Stimulated activated CD8-positive, alpha-beta memory T cell treated with anti-CD3 and anti-CD28 coated beads, Interleukin-7, amount 100 ng/mL, for 1 hour (primary cell): ENCODE measurements around the gene DHX29.

Experiments
- DNase-seq, 2 donors: peaks; one replicate each; pipeline ENCODE4 v3.0.0-alpha.2; 2020; ENCODE audit warnings: low read depth in 2 of 2

DHX29 gene

GRCh38 chr5:55313870-55314617 lies 6.5 kb upstream of the DHX29 start:
- no peak for DNase-seq

GRCh38 chr5:55308254-55308836 lies 851 bp upstream of the DHX29 start:
- no peak for DNase-seq

GRCh38 chr5:55306641-55307382 lies 682 bp downstream of the DHX29 start:
- DNase-seq: no peak

DNA sequence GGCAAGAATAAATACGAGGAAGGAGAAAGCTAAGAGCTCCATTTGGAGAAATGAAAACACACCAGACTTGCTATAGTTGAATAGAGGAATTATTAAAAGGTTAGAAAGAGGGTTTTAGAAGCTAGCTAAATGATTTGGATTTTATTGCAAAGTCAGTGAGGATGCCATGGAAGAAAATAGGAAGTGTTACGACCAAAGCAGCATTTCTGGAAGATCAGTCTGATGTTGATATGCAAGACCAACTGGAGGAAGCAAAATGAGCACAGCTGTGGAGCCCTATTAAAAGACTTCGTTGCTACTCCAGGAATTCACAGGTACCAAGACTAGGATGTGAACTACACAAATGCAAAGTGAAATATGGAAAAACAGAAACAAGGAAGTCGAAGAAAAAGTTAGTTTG lies 2.1 kb downstream of the DHX29 start:
- DNase-seq: no peak

DNA sequence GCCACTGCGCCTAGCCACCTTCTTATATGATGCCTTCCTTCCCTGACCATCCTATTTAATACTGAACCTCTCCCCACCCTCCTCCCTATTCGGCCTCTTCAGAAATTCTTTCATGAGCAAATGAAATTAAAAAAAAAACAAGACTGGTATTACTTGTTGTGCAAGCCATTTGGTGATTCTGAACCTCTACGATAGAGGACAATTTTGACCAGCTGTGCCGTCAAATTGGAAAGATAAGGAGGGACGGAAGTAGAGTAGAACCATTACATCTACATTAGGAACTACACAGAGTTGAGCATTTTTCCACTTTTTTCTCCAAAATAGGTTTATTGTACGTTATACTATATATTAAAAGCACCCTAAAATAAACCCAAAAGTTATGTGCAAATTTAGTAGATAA lies 2.9 kb downstream of the DHX29 start:
- DNase-seq: no peak

DNA sequence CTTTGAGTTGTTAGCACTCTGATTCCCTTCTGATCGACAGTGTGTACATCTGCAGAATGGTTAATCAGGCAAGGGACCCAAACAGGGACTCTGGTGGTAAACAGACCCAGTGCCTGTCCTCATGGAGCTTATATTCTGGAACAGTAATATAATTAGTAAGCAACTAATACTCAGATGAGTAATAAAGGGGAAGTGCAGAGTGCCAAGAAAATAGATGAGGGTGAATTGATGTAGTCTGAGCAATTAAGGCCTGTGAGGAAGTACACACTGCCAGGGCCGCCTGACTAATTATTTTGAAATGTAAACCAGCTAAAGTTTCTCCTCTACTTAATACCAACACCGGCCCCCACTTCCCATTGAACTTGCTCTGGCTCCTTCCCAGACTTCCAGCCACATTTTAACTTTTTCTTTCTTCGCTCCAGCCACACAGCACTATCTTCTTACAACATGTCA lies 4.2 kb downstream of the DHX29 start:
- no peak for DNase-seq

DNA sequence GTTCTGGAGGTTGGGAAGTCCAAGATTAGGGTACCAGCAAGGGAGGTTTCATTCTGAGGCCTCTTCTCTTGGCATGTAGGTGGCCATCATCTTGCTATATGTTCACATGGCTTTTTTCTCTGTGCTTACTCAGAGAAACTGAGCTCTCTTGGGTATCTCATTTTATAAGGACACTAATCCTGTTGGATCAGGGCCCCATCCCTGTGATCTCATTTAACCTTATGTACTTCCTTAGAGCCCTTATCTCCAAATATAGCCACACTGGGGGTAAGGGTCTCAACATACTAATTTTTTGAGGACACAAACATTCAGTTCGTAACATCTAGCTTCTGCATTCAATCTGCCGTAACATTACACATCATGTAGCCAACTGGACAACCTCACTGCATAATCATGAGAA lies 6.6 kb downstream of the DHX29 start:
- DNase-seq: no peak

GRCh38 chr5:55294935-55295334 lies 12.6 kb downstream of the DHX29 start:
- no peak for DNase-seq

GRCh38 chr5:55290991-55291390 lies 16.5 kb downstream of the DHX29 start:
- DNase-seq: no peak

DNA sequence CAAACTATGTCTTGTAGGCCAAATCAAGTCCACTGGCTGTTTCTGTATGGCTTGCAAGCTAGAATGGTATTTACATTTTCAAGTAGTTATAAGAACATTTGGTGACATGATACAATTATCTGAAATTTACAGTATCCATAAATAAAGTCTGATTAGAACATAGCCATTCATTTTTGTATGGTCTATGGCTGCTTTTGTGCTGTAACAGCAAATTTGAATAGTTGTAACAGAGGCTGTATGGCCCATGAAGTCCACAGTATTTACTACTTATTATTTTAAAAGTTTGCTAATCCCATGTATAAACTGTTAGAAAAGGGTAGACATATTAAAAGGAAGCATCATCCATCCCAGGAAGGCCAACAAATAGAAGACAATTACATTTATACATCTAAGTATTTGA lies 17.7 kb downstream of the DHX29 start:
- DNase-seq: no peak

DNA sequence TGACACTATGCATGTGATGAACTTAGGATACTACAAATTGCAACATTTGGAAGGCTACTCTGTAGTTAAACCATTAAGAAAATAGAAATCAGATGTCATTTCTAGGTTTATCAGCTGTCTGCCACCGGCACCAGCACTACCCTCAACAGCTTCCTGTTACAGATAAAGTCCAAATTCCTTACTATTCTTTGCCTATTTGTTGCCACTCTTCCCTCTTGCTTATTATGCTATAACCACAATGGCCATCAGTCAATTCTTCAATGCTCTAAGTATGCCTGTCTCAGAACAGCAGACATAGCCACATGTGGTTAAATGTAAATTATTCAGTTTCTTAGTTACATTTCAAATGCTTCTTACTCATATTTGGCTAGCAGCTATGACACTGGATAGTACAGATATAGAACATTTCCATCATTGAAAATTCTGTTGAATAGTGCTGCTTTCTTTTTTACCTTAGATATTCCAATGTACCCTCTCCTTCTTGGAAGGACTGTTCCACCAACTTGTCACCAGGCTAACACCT lies 21.0 kb downstream of the DHX29 start:
- no peak for DNase-seq

DNA sequence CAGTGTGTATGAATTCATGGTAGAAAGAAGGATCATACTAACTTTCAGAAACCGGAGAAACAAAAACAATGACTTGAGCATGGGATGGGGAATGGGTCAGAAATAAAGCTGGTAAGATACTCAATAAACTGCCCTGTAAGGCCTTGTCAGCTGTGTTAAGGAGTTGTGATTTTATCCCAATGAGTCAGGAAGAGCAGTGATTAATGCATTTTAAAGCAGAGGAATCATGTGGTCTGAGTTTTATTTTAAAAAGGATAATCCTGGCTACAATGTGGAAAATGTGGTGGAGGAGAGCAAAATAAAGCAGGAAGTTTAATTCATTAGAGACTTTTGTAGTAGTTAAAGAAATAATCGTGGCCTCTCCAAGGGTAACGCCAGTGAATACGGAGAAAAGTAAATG lies 28.7 kb downstream of the DHX29 start:
- no peak for DNase-seq

DNA sequence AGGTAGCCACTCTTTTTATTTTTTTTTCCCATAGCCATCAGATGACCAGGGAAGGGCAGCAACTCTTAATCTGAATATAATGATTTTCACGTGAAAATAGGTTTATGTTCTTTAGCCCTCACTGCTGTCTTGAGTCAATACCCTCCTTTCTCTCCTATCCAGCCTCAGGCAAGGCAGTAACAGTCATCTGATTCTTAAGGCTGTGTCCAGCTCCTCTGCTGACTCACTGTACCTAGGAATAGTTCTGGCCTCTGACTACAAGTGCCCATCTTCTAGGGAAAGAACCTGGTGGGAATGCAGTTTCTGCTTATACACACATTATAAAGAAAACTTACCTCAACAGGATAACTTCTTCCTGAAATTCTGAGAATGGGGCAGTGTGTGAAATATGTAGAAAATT lies 30.7 kb downstream of the DHX29 start:
- no peak for DNase-seq

DNA sequence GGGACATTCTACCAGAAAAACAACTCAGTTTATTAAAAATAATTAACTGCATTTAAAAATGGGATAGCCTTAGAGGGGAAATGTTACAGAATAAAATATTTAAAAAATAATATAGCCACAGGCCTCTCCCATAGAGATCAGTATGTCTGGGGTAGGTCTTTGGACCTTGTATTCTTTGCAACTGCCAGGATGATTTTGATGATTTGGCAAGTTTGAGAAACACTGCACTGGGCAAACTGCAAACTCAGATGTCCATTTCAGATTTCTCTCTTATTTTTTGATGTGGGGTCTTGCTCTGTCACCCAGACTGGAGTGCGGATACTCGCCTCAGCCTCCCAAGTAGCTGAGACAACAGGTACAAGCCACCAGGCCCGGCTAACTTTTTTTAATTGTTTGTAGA lies 49.2 kb downstream of the DHX29 start:
- no peak for DNase-seq

GRCh38 chr5:55254802-55255201 lies 52.7 kb downstream of the DHX29 start:
- no peak for DNase-seq

GRCh38 chr5:55250064-55250463 lies 57.4 kb downstream of the DHX29 start:
- no peak for DNase-seq

- DNase-seq: no peak
These were observed 65.7 kb downstream of the DHX29 start for GRCh38 chr5:55241746-55242145.

- DNase-seq: no peak
These were observed 70.7 kb downstream of the DHX29 start for GRCh38 chr5:55236800-55237199.

GRCh38 chr5:55234121-55234700 lies 73.3 kb downstream of the DHX29 start:
- no peak for DNase-seq

- no peak for DNase-seq
These were observed 74.2 kb downstream of the DHX29 start, which contains the start of gene CCNO for GRCh38 chr5:55232985-55233928. Gene CCNO, minus strand, starts transcription at chr5:55233608. Its CDS starts 85 bp downstream, at chr5:55233523.
